Measurements from ENCODE around the gene WFS1. TPM values are rescaled to one million over a fixed set of nuclear protein-coding genes. Genes with fewer than 3 reads are reported as not detected.

Gene WFS1
- total and polyA plus RNA-seq, 2 experiments from 2014 or later: 36.1 to 43.1 TPM

GRCh38 chr4:6299875-6300274 is 30.2 kb downstream of the WFS1 start:
- Histone ChIP-seq H3K36me3 (replicated peaks; ENCODE audit: insufficient read depth, low read depth) (no peaks in the 10 kb centered on the region), H2AFZ (no peak overlapping the region), H3K27me3 (no peaks in the 10 kb centered on the region), H3K9me2 (replicated peaks; ENCODE audit: insufficient read depth) (no peaks in the 10 kb centered on the region), H3K4me1 (ENCODE audit: insufficient read depth) (no peaks in the 10 kb centered on the region), H3K4me3 (no peak overlapping the region), H4K20me1 (ENCODE audit: insufficient read depth, poor library complexity, severe bottlenecking) (no peaks in the 10 kb centered on the region), H3K79me2 (no peaks in the 10 kb centered on the region), H3K9me3 (ENCODE audit: low read depth) (no peaks in the 10 kb centered on the region), H3K4me2 (no peak overlapping the region), H3K27ac (no peak overlapping the region)
- WGBS (ENCODE audit: low lambda C conversion rate, missing lambda C conversion rate): 96% methylated on average over 7 of the region's 12 CpGs
- TF ChIP-seq CTCF (IDR thresholded peaks at IDR 0.05; ENCODE audit: poor library complexity) (no peak), EZH2 (IDR thresholded peaks at IDR 0.05; ENCODE audit: borderline replicate concordance) (no peak), EZH2phosphoT487 (IDR thresholded peaks at IDR 0.05; ENCODE audit: low read depth, severe bottlenecking, unreplicated experiment) (no peak)
- no peak for DNase-seq (ENCODE audit: low spot score)

- Histone ChIP-seq H2AFZ (no peak overlapping the region), H3K4me1 (ENCODE audit: insufficient read depth) (no peaks in the 10 kb centered on the region), H3K27ac (no peak overlapping the region), H3K9me3 (ENCODE audit: low read depth) (no peaks in the 10 kb centered on the region), H3K9me2 (replicated peaks; ENCODE audit: insufficient read depth) (no peaks in the 10 kb centered on the region), H3K4me3 (no peak overlapping the region), H3K79me2 (no peaks in the 10 kb centered on the region), H3K4me2 (no peak overlapping the region), H3K27me3 (no peaks in the 10 kb centered on the region), H3K36me3 (replicated peaks; ENCODE audit: insufficient read depth, low read depth) (no peaks in the 10 kb centered on the region), H4K20me1 (ENCODE audit: insufficient read depth, poor library complexity, severe bottlenecking) (no peaks in the 10 kb centered on the region)
- TF ChIP-seq EZH2phosphoT487 (IDR thresholded peaks at IDR 0.05; ENCODE audit: low read depth, severe bottlenecking, unreplicated experiment) (no peak), EZH2 (IDR thresholded peaks at IDR 0.05; ENCODE audit: borderline replicate concordance) (no peak)
- WGBS (ENCODE audit: low lambda C conversion rate, missing lambda C conversion rate): 87% methylated on average over 11 of the region's 11 CpGs
- no peak for DNase-seq (ENCODE audit: low spot score)
Measured at GRCh38 chr4:6300359-6300758, 30.7 kb downstream of the WFS1 start.

- no peaks in the 10 kb centered on the region for H3K36me3 ChIP-seq (replicated peaks; ENCODE audit: insufficient read depth, low read depth)
- DNase-seq (ENCODE audit: low spot score): no peak
- H3K9me2 ChIP-seq (replicated peaks; ENCODE audit: insufficient read depth): no peaks in the 10 kb centered on the region
- no peak overlapping the region for H3K4me2 ChIP-seq
- H3K4me3 ChIP-seq: no peak overlapping the region
- no peaks in the 10 kb centered on the region for H3K27me3 ChIP-seq
- no peaks in the 10 kb centered on the region for H3K4me1 ChIP-seq (ENCODE audit: insufficient read depth)
- 93% methylated on average over 35 of the region's 35 CpGs for WGBS (ENCODE audit: low lambda C conversion rate, missing lambda C conversion rate)
- H2AFZ ChIP-seq: no peak overlapping the region
- H3K9me3 ChIP-seq (ENCODE audit: low read depth): no peaks in the 10 kb centered on the region
- no peaks in the 10 kb centered on the region for H4K20me1 ChIP-seq (ENCODE audit: insufficient read depth, poor library complexity, severe bottlenecking)
- H3K27ac ChIP-seq: no peak overlapping the region
- no peaks in the 10 kb centered on the region for H3K79me2 ChIP-seq
- TF ChIP-seq CTCF (IDR thresholded peaks at IDR 0.05; ENCODE audit: poor library complexity) (no peak), EZH2 (IDR thresholded peaks at IDR 0.05; ENCODE audit: borderline replicate concordance) (no peak), EZH2phosphoT487 (IDR thresholded peaks at IDR 0.05; ENCODE audit: low read depth, severe bottlenecking, unreplicated experiment) (no peak)
Measured at GRCh38 chr4:6301051-6301731, 31.5 kb downstream of the WFS1 start.

- H4K20me1 ChIP-seq (ENCODE audit: insufficient read depth, poor library complexity, severe bottlenecking): no peaks in the 10 kb centered on the region
- H3K79me2 ChIP-seq: no peaks in the 10 kb centered on the region
- TF ChIP-seq EZH2 (IDR thresholded peaks at IDR 0.05; ENCODE audit: borderline replicate concordance) (no peak), CTCF (IDR thresholded peaks at IDR 0.05; ENCODE audit: poor library complexity) (no peak), EZH2phosphoT487 (IDR thresholded peaks at IDR 0.05; ENCODE audit: low read depth, severe bottlenecking, unreplicated experiment) (no peak)
- H3K9me3 ChIP-seq (ENCODE audit: low read depth): no peaks in the 10 kb centered on the region
- no peak overlapping the region for H3K4me2 ChIP-seq
- no peaks in the 10 kb centered on the region for H3K36me3 ChIP-seq (replicated peaks; ENCODE audit: insufficient read depth, low read depth)
- no peak overlapping the region for H2AFZ ChIP-seq
- no peak for DNase-seq (ENCODE audit: low spot score)
- H3K4me1 ChIP-seq (ENCODE audit: insufficient read depth): no peaks in the 10 kb centered on the region
- no peaks in the 10 kb centered on the region for H3K27me3 ChIP-seq
- no peak overlapping the region for H3K4me3 ChIP-seq
- WGBS (ENCODE audit: low lambda C conversion rate, missing lambda C conversion rate): 98% methylated on average over 54 of the region's 55 CpGs
- H3K27ac ChIP-seq: no peak overlapping the region
- H3K9me2 ChIP-seq (replicated peaks; ENCODE audit: insufficient read depth): no peaks in the 10 kb centered on the region
Measured at GRCh38 chr4:6301732-6302442, 32.2 kb downstream of the WFS1 start.
